Stimulated activated memory B cell treated with anti-CD40 and anti-IgM and Interleukin-4, amounts not matched to agents 10 μg/mL and 1 μg/mL and 100 μg/mL, for 72 hours (primary cell): ENCODE measurements around the gene TSPAN14.
"Not testable (repeated sequence)": the region's sequence is repeated elsewhere in the genome, so short reads cannot be mapped to it uniquely, and the experiment has no call there.

Source experiments
- ATAC-seq: fragments of 150-1000 bp; cut with Tn5 transposase; 2 replicates; pipeline ENCODE4 v1.10.0; 2021
- H3K27ac Mint-ChIP-seq: one replicate; pipeline ENCODE4 v1.8.0; 2022; ENCODE audit warnings: mild to moderate bottlenecking, mixed read lengths
- H3K27me3 Mint-ChIP-seq: one replicate; pipeline ENCODE4 v1.8.0; 2022; ENCODE audit warnings: mixed read lengths
- H3K36me3 Mint-ChIP-seq: one replicate; pipeline ENCODE4 v1.8.0; 2022; ENCODE audit warnings: mixed read lengths
- H3K4me1 Mint-ChIP-seq: one replicate; pipeline ENCODE4 v1.8.0; 2022; ENCODE audit warnings: mixed read lengths
- H3K4me3 Mint-ChIP-seq: one replicate; pipeline ENCODE4 v1.8.0; 2022; ENCODE audit warnings: mild to moderate bottlenecking, moderate library complexity, mixed read lengths
- H3K9me3 Mint-ChIP-seq: one replicate; pipeline ENCODE4 v1.8.0; 2022; ENCODE audit warnings: mixed read lengths

Gene TSPAN14

GRCh38 chr10:80468002-80468401 is 13.9 kb downstream of the TSPAN14 start:
- H3K9me3 Mint-ChIP-seq = no peaks in the 10 kb centered on the region
- peaks cover 89% of the 10 kb centered on the region for H3K4me1 Mint-ChIP-seq
- no peaks in the 10 kb centered on the region for H3K27me3 Mint-ChIP-seq
- peak overlapping the region; percentile 82 for H3K27ac Mint-ChIP-seq
- peaks cover 15% of the 10 kb centered on the region for H3K36me3 Mint-ChIP-seq
- ATAC-seq = peak; percentile 49
- H3K4me3 Mint-ChIP-seq = peak overlapping the region; percentile 10

- peaks cover 15% of the 10 kb centered on the region for H3K36me3 Mint-ChIP-seq
- ATAC-seq = no peak
- H3K4me3 Mint-ChIP-seq = no peak overlapping the region
- H3K27me3 Mint-ChIP-seq = no peaks in the 10 kb centered on the region
- H3K27ac Mint-ChIP-seq = peak overlapping the region; percentile 74
- no peaks in the 10 kb centered on the region for H3K9me3 Mint-ChIP-seq
- H3K4me1 Mint-ChIP-seq = peaks cover 89% of the 10 kb centered on the region
These were observed 14.8 kb downstream of the TSPAN14 start for GRCh38 chr10:80468806-80469421.

GRCh38 chr10:80470266-80470665 is 16.2 kb downstream of the TSPAN14 start:
- no peak overlapping the region for H3K27ac Mint-ChIP-seq
- no peaks in the 10 kb centered on the region for H3K27me3 Mint-ChIP-seq
- H3K4me3 Mint-ChIP-seq = no peak overlapping the region
- H3K36me3 Mint-ChIP-seq = peaks cover 15% of the 10 kb centered on the region
- no peaks in the 10 kb centered on the region for H3K9me3 Mint-ChIP-seq
- peaks cover 87% of the 10 kb centered on the region for H3K4me1 Mint-ChIP-seq
- no peak for ATAC-seq

- Mint-ChIP-seq H3K27me3 (no peaks in the 10 kb centered on the region), H3K4me1 (peaks cover 79% of the 10 kb centered on the region), H3K9me3 (no peaks in the 10 kb centered on the region), H3K4me3 (no peak overlapping the region), H3K36me3 (peaks cover 15% of the 10 kb centered on the region), H3K27ac (peak overlapping the region; percentile 94)
- ATAC-seq = no peak
These were observed 16.9 kb downstream of the TSPAN14 start for GRCh38 chr10:80471001-80471400.

- H3K9me3 Mint-ChIP-seq = no peaks in the 10 kb centered on the region
- peak; percentile 77 for ATAC-seq
- H3K4me3 Mint-ChIP-seq = peak overlapping the region; percentile 58
- H3K36me3 Mint-ChIP-seq = peaks cover 15% of the 10 kb centered on the region
- peaks cover 71% of the 10 kb centered on the region for H3K4me1 Mint-ChIP-seq
- H3K27ac Mint-ChIP-seq = peak overlapping the region; percentile 94
- H3K27me3 Mint-ChIP-seq = no peaks in the 10 kb centered on the region
These were observed 17.7 kb downstream of the TSPAN14 start for GRCh38 chr10:80471715-80472233.

- H3K36me3 Mint-ChIP-seq = peaks cover 22% of the 10 kb centered on the region
- no peaks in the 10 kb centered on the region for H3K27me3 Mint-ChIP-seq
- peak overlapping the region; percentile 58 for H3K4me3 Mint-ChIP-seq
- no peaks in the 10 kb centered on the region for H3K9me3 Mint-ChIP-seq
- peak; percentile 95 for ATAC-seq
- H3K4me1 Mint-ChIP-seq = peaks cover 65% of the 10 kb centered on the region
- peak overlapping the region; percentile 94 for H3K27ac Mint-ChIP-seq
These were observed 18.4 kb downstream of the TSPAN14 start for GRCh38 chr10:80472234-80473095.

GRCh38 chr10:80473096-80473657 is 19.1 kb downstream of the TSPAN14 start:
- no peaks in the 10 kb centered on the region for H3K27me3 Mint-ChIP-seq
- peaks cover 62% of the 10 kb centered on the region for H3K4me1 Mint-ChIP-seq
- no peak for ATAC-seq
- peaks cover 29% of the 10 kb centered on the region for H3K36me3 Mint-ChIP-seq
- H3K4me3 Mint-ChIP-seq = no peak overlapping the region
- H3K27ac Mint-ChIP-seq = peak overlapping the region; percentile 94
- peaks cover 4% of the 10 kb centered on the region for H3K9me3 Mint-ChIP-seq

- no peak for ATAC-seq
- Mint-ChIP-seq H3K9me3 (peaks cover 6% of the 10 kb centered on the region), H3K36me3 (peaks cover 34% of the 10 kb centered on the region), H3K4me3 (no peak overlapping the region), H3K4me1 (peaks cover 61% of the 10 kb centered on the region), H3K27ac (peak overlapping the region; percentile 94), H3K27me3 (no peaks in the 10 kb centered on the region)
These were observed 19.8 kb downstream of the TSPAN14 start for GRCh38 chr10:80473692-80474596.

GRCh38 chr10:80474597-80474910 is 20.4 kb downstream of the TSPAN14 start:
- Mint-ChIP-seq H3K27me3 (no peaks in the 10 kb centered on the region), H3K9me3 (peaks cover 6% of the 10 kb centered on the region), H3K4me1 (peaks cover 56% of the 10 kb centered on the region), H3K4me3 (no peak overlapping the region), H3K27ac (peak overlapping the region; percentile 94), H3K36me3 (peaks cover 29% of the 10 kb centered on the region)
- no peak for ATAC-seq

GRCh38 chr10:80474941-80475340 is 20.8 kb downstream of the TSPAN14 start:
- Mint-ChIP-seq H3K9me3 (peaks cover 6% of the 10 kb centered on the region), H3K27ac (peak overlapping the region; percentile 94)

GRCh38 chr10:80475641-80476040 is 21.5 kb downstream of the TSPAN14 start:
- H3K27ac Mint-ChIP-seq, H3K27me3 Mint-ChIP-seq, ATAC-seq, H3K9me3 Mint-ChIP-seq, H3K4me3 Mint-ChIP-seq: not testable (repeated sequence)
- Mint-ChIP-seq H3K36me3 (peaks cover 31% of the 10 kb centered on the region), H3K4me1 (peaks cover 56% of the 10 kb centered on the region)

More at GRCh38 chr10:80474941-80475340, 20.8 kb downstream of the TSPAN14 start:
- H3K4me1 Mint-ChIP-seq = peaks cover 53% of the 10 kb centered on the region
- H3K4me3 Mint-ChIP-seq = no peak overlapping the region
- no peak for ATAC-seq
- H3K36me3 Mint-ChIP-seq = peaks cover 26% of the 10 kb centered on the region
- no peaks in the 10 kb centered on the region for H3K27me3 Mint-ChIP-seq

GRCh38 chr10:80476685-80477084 is 22.6 kb downstream of the TSPAN14 start:
- Mint-ChIP-seq H3K4me3 (no peak overlapping the region), H3K36me3 (peaks cover 30% of the 10 kb centered on the region), H3K9me3 (peaks cover 6% of the 10 kb centered on the region), H3K4me1 (peaks cover 52% of the 10 kb centered on the region), H3K27me3 (no peaks in the 10 kb centered on the region), H3K27ac (peak overlapping the region; percentile 49)
- no peak for ATAC-seq

GRCh38 chr10:80477813-80478212 is 23.7 kb downstream of the TSPAN14 start:
- Mint-ChIP-seq H3K27me3 (no peaks in the 10 kb centered on the region), H3K4me3 (no peak overlapping the region), H3K9me3 (peaks cover 6% of the 10 kb centered on the region), H3K27ac (no peak overlapping the region), H3K36me3 (peaks cover 30% of the 10 kb centered on the region), H3K4me1 (peaks cover 45% of the 10 kb centered on the region)
- ATAC-seq = no peak

- ATAC-seq, H3K27ac Mint-ChIP-seq, H3K9me3 Mint-ChIP-seq, H3K27me3 Mint-ChIP-seq, H3K4me3 Mint-ChIP-seq: not testable (repeated sequence)
- Mint-ChIP-seq H3K36me3 (peaks cover 30% of the 10 kb centered on the region), H3K4me1 (peaks cover 36% of the 10 kb centered on the region)
These were observed 26.3 kb downstream of the TSPAN14 start for GRCh38 chr10:80480373-80480772.

GRCh38 chr10:80480852-80481251 is 26.7 kb downstream of the TSPAN14 start:
- Mint-ChIP-seq H3K27me3 (no peaks in the 10 kb centered on the region), H3K36me3 (peaks cover 30% of the 10 kb centered on the region), H3K4me3 (no peak overlapping the region), H3K9me3 (peaks cover 6% of the 10 kb centered on the region), H3K27ac (no peak overlapping the region), H3K4me1 (peaks cover 41% of the 10 kb centered on the region)
- ATAC-seq = no peak
